Measurements from ENCODE around the gene SBNO1. TPM values are rescaled to one million over a fixed set of nuclear protein-coding genes. Genes with fewer than 3 reads are reported as not detected.

SBNO1 gene
- total RNA-seq, 1 experiment from 2014 or later = 43.8 TPM

DNA sequence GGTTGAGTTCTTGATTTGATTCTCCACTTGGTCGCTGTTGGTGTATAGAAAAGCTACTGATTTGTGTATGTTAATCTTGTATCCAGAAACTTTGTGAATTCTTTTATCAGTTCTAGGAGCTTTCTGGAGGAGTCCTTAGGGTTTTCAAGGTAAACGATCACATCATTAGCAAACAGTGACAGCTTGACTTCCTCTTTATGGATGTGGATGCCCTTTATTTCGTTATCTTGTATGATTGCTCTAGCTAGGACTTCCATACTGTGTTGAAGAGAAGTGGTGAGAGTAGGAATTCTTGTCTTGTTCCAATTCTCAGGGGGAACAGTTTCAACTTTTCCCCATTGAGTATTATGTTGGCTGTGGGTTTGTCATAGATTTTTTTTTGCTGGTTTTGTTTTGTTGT is 119.0 kb downstream of the SBNO1 start:
- Histone ChIP-seq H3K36me3 (ENCODE audit: control insufficient read depth in 1 of 2, insufficient read depth in 2 of 2, low read length in 2 of 2) (no peaks in the 10 kb centered on the region), H4K20me1 (ENCODE audit: insufficient read depth) (no peaks in the 10 kb centered on the region), H3K9ac (ENCODE audit: low read length) (no peak overlapping the region), H3K4me1 (ENCODE audit: control insufficient read depth in 1 of 2, insufficient read depth in 2 of 2, low read length in 2 of 2) (peaks cover 6 to 15% of the 10 kb centered on the region in 2 experiments), H2AFZ (ENCODE audit: low read depth, low read length, poor library complexity, severe bottlenecking) (no peak overlapping the region), H3K9me2 (ENCODE audit: insufficient read depth) (no peaks in the 10 kb centered on the region), H3K9me3 (ENCODE audit: control insufficient read depth in 1 of 2, insufficient read depth in 1 of 2, low read depth in 1 of 2, low read length in 2 of 2) (no peaks in the 10 kb centered on the region), H3K27ac (ENCODE audit: low read depth, low read length) (no peak overlapping the region), H3K4me2 (ENCODE audit: low read length) (no peak overlapping the region), H3K4me3 (replicated peaks in 1 of 2; ENCODE audit: low read depth in 1 of 2, low read length in 2 of 2) (no peak overlapping the region), H3K27me3 (ENCODE audit: insufficient read depth, low read length) (no peaks in the 10 kb centered on the region), H3K79me2 (ENCODE audit: insufficient read depth, low read length) (peaks cover 67% of the 10 kb centered on the region)
- RAD21 ChIA-PET (ENCODE audit: low non-redundant PET in 1 of 2, low total read pairs in 2 of 2, uncharacterized antibody in 2 of 2, unreplicated experiment in 2 of 2) = no interaction called here
- CTCF ChIA-PET = interaction anchor here (1.1 kb wide), 1 partner anchor 10 kb away, joined by 3 read pairs; no protein-coding TSS in a partner anchor
- TF ChIP-seq, protein P1, sequence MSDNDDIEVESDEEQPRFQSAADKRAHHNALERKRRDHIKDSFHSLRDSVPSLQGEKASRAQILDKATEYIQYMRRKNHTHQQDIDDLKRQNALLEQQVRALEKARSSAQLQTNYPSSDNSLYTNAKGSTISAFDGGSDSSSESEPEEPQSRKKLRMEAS (IDR thresholded peaks at IDR 0.05) = no peak
- no peak for TF ChIP-seq POLR2AphosphoS5 (IDR thresholded peaks at IDR 0.05; ENCODE audit: low read depth, low read length)
- ATAC-seq = no peak
- intact Hi-C loops (cut with micrococcal nuclease) = no loop called here
- DNase-seq (ENCODE audit: low read depth, low spot score) = no peak
- no TSS peak for BruUV-seq (replicated peaks)
- POLR2A ChIA-PET = interaction anchor here (1.0 kb wide), 1 partner anchor 12 kb away, joined by 3 read pairs; the partner anchor contains the start of genes MPHOSPH9 and MTRFR

DNA sequence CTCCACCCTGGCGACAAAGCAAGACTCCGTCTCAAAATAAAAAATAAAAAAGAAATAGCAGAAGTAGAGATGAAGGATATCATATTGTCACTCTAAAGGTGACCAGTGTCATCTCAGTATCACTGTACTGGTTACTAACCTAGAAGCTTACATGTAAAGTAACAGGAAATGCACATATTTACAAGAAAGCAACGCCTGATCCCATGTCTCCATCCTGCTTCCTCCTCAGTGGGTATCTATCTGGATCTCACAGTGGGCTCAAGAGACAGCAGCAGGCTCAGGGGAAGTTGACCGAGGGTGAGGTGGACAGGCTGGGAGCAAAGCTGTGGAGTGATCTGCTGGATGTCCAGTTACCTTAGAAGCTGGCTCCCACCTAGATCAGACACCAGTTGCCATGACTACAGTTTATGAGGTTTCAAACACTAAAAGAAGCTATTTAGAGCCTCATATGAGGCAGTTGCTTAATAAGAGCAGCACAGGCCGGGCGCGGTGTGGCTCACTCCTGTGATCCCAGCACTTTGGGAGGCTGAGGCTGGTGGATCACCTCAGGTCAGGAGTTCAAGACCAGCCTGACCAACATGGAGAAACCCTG is 120.9 kb downstream of the SBNO1 start:
- Histone ChIP-seq H3K9me2 (ENCODE audit: insufficient read depth) (no peaks in the 10 kb centered on the region), H3K4me2 (ENCODE audit: low read length) (no peak overlapping the region), H3K4me1 (ENCODE audit: control insufficient read depth in 1 of 2, insufficient read depth in 2 of 2, low read length in 2 of 2) (no peaks in the 10 kb centered on the region; a peak in 1 of 4 replicates), H3K27ac (ENCODE audit: low read depth, low read length) (no peak overlapping the region), H3K27me3 (ENCODE audit: insufficient read depth, low read length) (no peaks in the 10 kb centered on the region), H3K4me3 (replicated peaks in 1 of 2; ENCODE audit: low read depth in 1 of 2, low read length in 2 of 2) (no peak overlapping the region), H3K9me3 (ENCODE audit: control insufficient read depth in 1 of 2, insufficient read depth in 1 of 2, low read depth in 1 of 2, low read length in 2 of 2) (no peaks in the 10 kb centered on the region), H2AFZ (ENCODE audit: low read depth, low read length, poor library complexity, severe bottlenecking) (no peak overlapping the region), H3K79me2 (ENCODE audit: insufficient read depth, low read length) (peaks cover 59% of the 10 kb centered on the region), H3K36me3 (ENCODE audit: control insufficient read depth in 1 of 2, insufficient read depth in 2 of 2, low read length in 2 of 2) (no peaks in the 10 kb centered on the region), H3K9ac (ENCODE audit: low read length) (no peak overlapping the region), H4K20me1 (ENCODE audit: insufficient read depth) (no peaks in the 10 kb centered on the region)
- CTCF ChIA-PET = no interaction called here
- TF ChIP-seq, protein P2, sequence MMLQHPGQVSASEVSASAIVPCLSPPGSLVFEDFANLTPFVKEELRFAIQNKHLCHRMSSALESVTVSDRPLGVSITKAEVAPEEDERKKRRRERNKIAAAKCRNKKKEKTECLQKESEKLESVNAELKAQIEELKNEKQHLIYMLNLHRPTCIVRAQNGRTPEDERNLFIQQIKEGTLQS (IDR thresholded peaks at IDR 0.05) = no peak
- no peak for TF ChIP-seq POLR2A (IDR thresholded peaks at IDR 0.05; ENCODE audit: borderline replicate concordance, extremely low read depth, insufficient read depth, insufficient read length)
- TF ChIP-seq SIN3A (IDR thresholded peaks at IDR 0.05; ENCODE audit: low read depth) = no peak
- TF ChIP-seq SP1 (IDR thresholded peaks at IDR 0.05; ENCODE audit: low read depth) = no peak
- TF ChIP-seq ZNF274 (IDR thresholded peaks at IDR 0.05; ENCODE audit: low read depth, low read length) = no peak
- TF ChIP-seq RAD21 (IDR thresholded peaks at IDR 0.05; ENCODE audit: low read depth) = no peak
- TF ChIP-seq POLR2AphosphoS5 (IDR thresholded peaks at IDR 0.05; ENCODE audit: low read depth, low read length) = no peak
- no peak for TF ChIP-seq CEBPB (IDR thresholded peaks at IDR 0.05; ENCODE audit: low read depth)
- no peak for TF ChIP-seq EZH2phosphoT487 (IDR thresholded peaks at IDR 0.05; ENCODE audit: borderline replicate concordance)
- no peak for TF ChIP-seq CBX3 (IDR thresholded peaks at IDR 0.05; ENCODE audit: low read depth)
- TF ChIP-seq, protein P3, sequence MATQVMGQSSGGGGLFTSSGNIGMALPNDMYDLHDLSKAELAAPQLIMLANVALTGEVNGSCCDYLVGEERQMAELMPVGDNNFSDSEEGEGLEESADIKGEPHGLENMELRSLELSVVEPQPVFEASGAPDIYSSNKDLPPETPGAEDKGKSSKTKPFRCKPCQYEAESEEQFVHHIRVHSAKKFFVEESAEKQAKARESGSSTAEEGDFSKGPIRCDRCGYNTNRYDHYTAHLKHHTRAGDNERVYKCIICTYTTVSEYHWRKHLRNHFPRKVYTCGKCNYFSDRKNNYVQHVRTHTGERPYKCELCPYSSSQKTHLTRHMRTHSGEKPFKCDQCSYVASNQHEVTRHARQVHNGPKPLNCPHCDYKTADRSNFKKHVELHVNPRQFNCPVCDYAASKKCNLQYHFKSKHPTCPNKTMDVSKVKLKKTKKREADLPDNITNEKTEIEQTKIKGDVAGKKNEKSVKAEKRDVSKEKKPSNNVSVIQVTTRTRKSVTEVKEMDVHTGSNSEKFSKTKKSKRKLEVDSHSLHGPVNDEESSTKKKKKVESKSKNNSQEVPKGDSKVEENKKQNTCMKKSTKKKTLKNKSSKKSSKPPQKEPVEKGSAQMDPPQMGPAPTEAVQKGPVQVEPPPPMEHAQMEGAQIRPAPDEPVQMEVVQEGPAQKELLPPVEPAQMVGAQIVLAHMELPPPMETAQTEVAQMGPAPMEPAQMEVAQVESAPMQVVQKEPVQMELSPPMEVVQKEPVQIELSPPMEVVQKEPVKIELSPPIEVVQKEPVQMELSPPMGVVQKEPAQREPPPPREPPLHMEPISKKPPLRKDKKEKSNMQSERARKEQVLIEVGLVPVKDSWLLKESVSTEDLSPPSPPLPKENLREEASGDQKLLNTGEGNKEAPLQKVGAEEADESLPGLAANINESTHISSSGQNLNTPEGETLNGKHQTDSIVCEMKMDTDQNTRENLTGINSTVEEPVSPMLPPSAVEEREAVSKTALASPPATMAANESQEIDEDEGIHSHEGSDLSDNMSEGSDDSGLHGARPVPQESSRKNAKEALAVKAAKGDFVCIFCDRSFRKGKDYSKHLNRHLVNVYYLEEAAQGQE (IDR thresholded peaks at IDR 0.05; ENCODE audit: low read depth) = no peak
- no peak for TF ChIP-seq FOSL1 (IDR thresholded peaks at IDR 0.05; ENCODE audit: low read depth)
- TF ChIP-seq, protein P4, sequence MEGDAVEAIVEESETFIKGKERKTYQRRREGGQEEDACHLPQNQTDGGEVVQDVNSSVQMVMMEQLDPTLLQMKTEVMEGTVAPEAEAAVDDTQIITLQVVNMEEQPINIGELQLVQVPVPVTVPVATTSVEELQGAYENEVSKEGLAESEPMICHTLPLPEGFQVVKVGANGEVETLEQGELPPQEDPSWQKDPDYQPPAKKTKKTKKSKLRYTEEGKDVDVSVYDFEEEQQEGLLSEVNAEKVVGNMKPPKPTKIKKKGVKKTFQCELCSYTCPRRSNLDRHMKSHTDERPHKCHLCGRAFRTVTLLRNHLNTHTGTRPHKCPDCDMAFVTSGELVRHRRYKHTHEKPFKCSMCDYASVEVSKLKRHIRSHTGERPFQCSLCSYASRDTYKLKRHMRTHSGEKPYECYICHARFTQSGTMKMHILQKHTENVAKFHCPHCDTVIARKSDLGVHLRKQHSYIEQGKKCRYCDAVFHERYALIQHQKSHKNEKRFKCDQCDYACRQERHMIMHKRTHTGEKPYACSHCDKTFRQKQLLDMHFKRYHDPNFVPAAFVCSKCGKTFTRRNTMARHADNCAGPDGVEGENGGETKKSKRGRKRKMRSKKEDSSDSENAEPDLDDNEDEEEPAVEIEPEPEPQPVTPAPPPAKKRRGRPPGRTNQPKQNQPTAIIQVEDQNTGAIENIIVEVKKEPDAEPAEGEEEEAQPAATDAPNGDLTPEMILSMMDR (IDR thresholded peaks at IDR 0.05 in 2 of 3, conservative IDR thresholded peaks at IDR 0.05 in 1 of 3; ENCODE audit: borderline replicate concordance in 1 of 3, insufficient read depth in 1 of 3, low read depth in 2 of 3, low read length in 2 of 3) = no peak
- no peak for TF ChIP-seq EGR1 (IDR thresholded peaks at IDR 0.05; ENCODE audit: low read depth)
- RAD21 ChIA-PET (ENCODE audit: low non-redundant PET in 1 of 2, low total read pairs in 2 of 2, uncharacterized antibody in 2 of 2, unreplicated experiment in 2 of 2) = no interaction called here
- DNase-seq (ENCODE audit: low read depth, low spot score) (no peak), ATAC-seq (no peak)
- BruUV-seq (replicated peaks) = no TSS peak
- intact Hi-C loops (cut with micrococcal nuclease) = no loop called here
- POLR2A ChIA-PET = interaction anchor here (3.3 kb wide), 1 partner anchor 11 kb away, joined by 14 read pairs; the partner anchor contains the start of genes MPHOSPH9 and MTRFR

Data from HCT116 (cell line).